H1 (cell line): ENCODE data around the gene FGF23. TPM values are rescaled to one million over a fixed set of nuclear protein-coding genes. Genes with fewer than 3 reads are reported as not detected.

Experiments used
- CTCF ChIA-PET: fragments of 300-600 bp; sonication (Branson Sonifier 250); formaldehyde crosslinking; loops from one replicate; lab custom pipeline; 2021; ENCODE audit not compliant: partially characterized antibody; lab: Charles Lee
- POLR2A ChIA-PET: fragments of 300-600 bp; sonication (Branson Sonifier 250); formaldehyde crosslinking; loops from one replicate; lab custom pipeline; 2021; ENCODE audit warnings: inconsistent platforms; ENCODE audit not compliant: partially characterized antibody; lab: Charles Lee
- DNase-seq, 2 experiments: peaks; one replicate each; pipeline versions ENCODE4 v3.0.0 to v3.0.0-alpha.2; 2010 to 2022; ENCODE audit warnings: low spot score in 2 of 2, low read depth in 1 of 2, mixed read lengths in 1 of 2
- FAIRE-seq: peaks from 2 replicates; lab custom pipeline; 2011; peaks lifted over from hg19 to GRCh38; lab: Jason Lieb, UNC
- H2AFZ ChIP-seq: 2 replicates; pipeline ENCODE4 v1.8.1; 2012; ENCODE audit warnings: low read length, inconsistent platforms
- H2AK5ac ChIP-seq: 2 replicates; pipeline ENCODE4 v1.6.1; 2013; ENCODE audit warnings: low read depth, low read length
- H2BK120ac ChIP-seq: replicated peaks from 2 replicates; pipeline ENCODE3; 2013; ENCODE audit warnings: low read depth, low read length, inconsistent platforms
- H2BK12ac ChIP-seq: 2 replicates; pipeline ENCODE4 v1.6.1; 2013; ENCODE audit warnings: low read depth, low read length
- H2BK15ac ChIP-seq: 2 replicates; pipeline ENCODE4 v1.6.1; 2013; ENCODE audit warnings: low read length
- H2BK20ac ChIP-seq: 2 replicates; pipeline ENCODE4 v1.6.1; 2013; ENCODE audit warnings: low read length
- H2BK5ac ChIP-seq: 2 replicates; pipeline ENCODE4 v1.6.1; 2013; ENCODE audit warnings: low read depth, low read length
- H3K14ac ChIP-seq: 2 replicates; pipeline ENCODE4 v1.6.1; 2013; ENCODE audit warnings: inconsistent platforms; ENCODE audit not compliant: insufficient read length
- H3K18ac ChIP-seq: 2 replicates; pipeline ENCODE4 v1.6.1; 2013; ENCODE audit warnings: low read length; ENCODE audit errors: extremely low read depth
- H3K23ac ChIP-seq: 2 replicates; pipeline ENCODE4 v1.6.1; 2013; ENCODE audit warnings: inconsistent platforms; ENCODE audit not compliant: insufficient read length
- H3K23me2 ChIP-seq: 2 replicates; pipeline ENCODE4 v1.6.1; 2013; ENCODE audit warnings: low read depth, low read length
- H3K27ac ChIP-seq: 2 replicates; pipeline ENCODE4 v1.6.1; 2011; ENCODE audit warnings: low read depth, low read length, inconsistent platforms
- H3K27me3 ChIP-seq, 4 experiments: replicated peaks in 1 of 4; 1 replicate in 1 of 4; 2 replicates in 3 of 4; pipeline versions ENCODE4 v1.6.1 to v1.8.1; 2011 to 2013; ENCODE audit warnings: low read length in 3 of 4, mild to moderate bottlenecking in 3 of 4, inconsistent platforms in 2 of 4, mixed read lengths in 2 of 4, moderate library complexity in 1 of 4; ENCODE audit not compliant: control insufficient read depth in 3 of 4, insufficient read depth in 3 of 4; ENCODE audit errors: extremely low read depth in 1 of 4
- H3K36me3 ChIP-seq, 4 experiments: 2 replicates each; pipeline versions ENCODE4 v1.6.1 to v1.8.1; 2011 to 2013; ENCODE audit warnings: mild to moderate bottlenecking in 4 of 4, low read length in 3 of 4, moderate library complexity in 2 of 4, control low read depth in 1 of 4, inconsistent platforms in 1 of 4; ENCODE audit not compliant: insufficient read depth in 4 of 4, control insufficient read depth in 2 of 4
- H3K4ac ChIP-seq: replicated peaks from 2 replicates; pipeline ENCODE3; 2013; ENCODE audit warnings: low read length, low read depth, mixed read lengths, inconsistent platforms; ENCODE audit not compliant: insufficient read length
- H3K4me1 ChIP-seq, 4 experiments: replicated peaks in 1 of 4; 1 replicate in 1 of 4; 2 replicates in 3 of 4; pipeline versions ENCODE4 v1.6.1 to v1.8.1; 2011 to 2013; ENCODE audit warnings: low read length in 3 of 4, inconsistent platforms in 2 of 4, mixed read lengths in 1 of 4; ENCODE audit not compliant: insufficient read depth in 4 of 4, control insufficient read depth in 3 of 4
- H3K4me2 ChIP-seq, 2 experiments: 2 replicates each; pipeline versions ENCODE4 v1.6.1 to v1.8.1; 2011 to 2013; ENCODE audit warnings: low read depth in 2 of 2, low read length in 2 of 2, control low read depth in 1 of 2, inconsistent platforms in 1 of 2, mild to moderate bottlenecking in 1 of 2; ENCODE audit not compliant: insufficient read depth in 1 of 2
- H3K4me3 ChIP-seq, 4 experiments: fragments of 200-600, 300-600 bp in 1 of 4; sonication (generic), shearing (Covaris generic), sonication (Bioruptor Twin) in 1 of 4; 2 replicates each; pipeline versions ENCODE4 v1.5.1 to v1.8.1; 2011 to 2016; ENCODE audit warnings: low read length in 4 of 4, low read depth in 3 of 4, control low read depth in 2 of 4, inconsistent platforms in 2 of 4, mild to moderate bottlenecking in 2 of 4, mixed read lengths in 1 of 4, moderate library complexity in 1 of 4; ENCODE audit not compliant: insufficient read depth in 2 of 4; ENCODE audit errors: extremely low read depth in 1 of 4
- H3K56ac ChIP-seq: replicated peaks from 2 replicates; pipeline ENCODE3; 2013; ENCODE audit warnings: low read depth, mild to moderate bottlenecking, mixed read lengths, low read length, inconsistent platforms; ENCODE audit not compliant: insufficient read length
- H3K79me1 ChIP-seq: 2 replicates; pipeline ENCODE4 v1.6.1; 2013; ENCODE audit warnings: low read depth, low read length, control low read depth
- H3K79me2 ChIP-seq, 2 experiments: 2 replicates each; pipeline versions ENCODE4 v1.6.1 to v1.8.1; 2012 to 2013; ENCODE audit warnings: low read length in 2 of 2, mild to moderate bottlenecking in 2 of 2, inconsistent platforms in 1 of 2; ENCODE audit not compliant: insufficient read depth in 2 of 2, control insufficient read depth in 1 of 2
- H3K9ac ChIP-seq, 4 experiments: replicated peaks in 1 of 4; 1 replicate in 1 of 4; 2 replicates in 3 of 4; pipeline versions ENCODE4 v1.6.1 to v1.8.1; 2011 to 2013; ENCODE audit warnings: low read depth in 3 of 4, low read length in 3 of 4, control low read depth in 2 of 4, mild to moderate bottlenecking in 2 of 4, moderate library complexity in 2 of 4, inconsistent platforms in 1 of 4; ENCODE audit errors: extremely low read depth in 1 of 4
- H3K9me3 ChIP-seq, 2 experiments: 2 replicates each; pipeline versions ENCODE4 v1.6.1 to v1.8.1; 2012 to 2013; ENCODE audit warnings: mild to moderate bottlenecking in 2 of 2, moderate library complexity in 2 of 2, control low read depth in 1 of 2, inconsistent platforms in 1 of 2, low read depth in 1 of 2, low read length in 1 of 2, mixed read lengths in 1 of 2; ENCODE audit not compliant: insufficient read depth in 2 of 2
- H4K20me1 ChIP-seq, 2 experiments: replicated peaks in 1 of 2; 2 replicates each; pipeline versions ENCODE3 to v1.8.1; 2011 to 2013; ENCODE audit warnings: inconsistent platforms in 2 of 2, low read length in 2 of 2, mild to moderate bottlenecking in 1 of 2; ENCODE audit not compliant: insufficient read depth in 2 of 2, control insufficient read depth in 1 of 2
- H4K5ac ChIP-seq: 2 replicates; pipeline ENCODE4 v1.6.1; 2013; ENCODE audit warnings: low read length, low read depth, mixed read lengths, inconsistent platforms; ENCODE audit not compliant: insufficient read length
- H4K8ac ChIP-seq: 2 replicates; pipeline ENCODE4 v1.8.0; 2013; ENCODE audit warnings: mild to moderate bottlenecking, moderate library complexity, low read length, inconsistent platforms; ENCODE audit not compliant: insufficient read depth; ENCODE audit errors: extremely low read depth
- H4K91ac ChIP-seq: replicated peaks from 2 replicates; pipeline ENCODE3; 2013; ENCODE audit warnings: low read length, mixed read lengths, inconsistent platforms; ENCODE audit not compliant: insufficient read length
- BRCA1 ChIP-seq: IDR thresholded peaks from 2 replicates; pipeline ENCODE4 v1.6.1; 2012; ENCODE audit warnings: low read depth, low read length, improper control_type of control experiment
- CHD2 ChIP-seq: IDR thresholded peaks from 2 replicates; pipeline ENCODE4 v1.6.1; 2012; ENCODE audit warnings: low read length, improper control_type of control experiment
- PHF8 ChIP-seq: fragments of 200-600 bp; sonication (generic); conservative IDR thresholded peaks from 2 replicates; pipeline ENCODE4 v1.7.1; 2012; ENCODE audit warnings: low read depth, mild to moderate bottlenecking, inconsistent platforms, low read length, moderate library complexity
- SP1 ChIP-seq: IDR thresholded peaks from 2 replicates; pipeline ENCODE4 v1.6.1; 2011; ENCODE audit warnings: low read depth, low read length
- SUZ12 ChIP-seq: fragments of 200-600 bp; sonication (generic); IDR thresholded peaks from 2 replicates; pipeline ENCODE4 v1.6.1; 2012; ENCODE audit warnings: mild to moderate bottlenecking, inconsistent platforms, low read length, moderate library complexity, mixed read lengths
- ZNF274 ChIP-seq: IDR thresholded peaks from 2 replicates; pipeline ENCODE4 v1.7.0; 2012; ENCODE audit warnings: low read length, borderline replicate concordance; ENCODE audit errors: extremely low read depth
- WGBS, 2 experiments: shearing (Covaris generic) in 1 of 2; methylation state at CpG; one replicate each; pipeline versions ENCODE4 v1.1.6 to v1.1.7; 2013 to 2015; ENCODE audit warnings: low lambda C conversion rate in 2 of 2, mixed read lengths in 2 of 2, inconsistent platforms in 1 of 2, low coverage in 1 of 2, missing lambda C conversion rate in 1 of 2; ENCODE audit not compliant: insufficient replicate concordance in 2 of 2, insufficient coverage in 1 of 2, insufficient read length in 1 of 2; ENCODE audit errors: extremely low coverage in 1 of 2, missing lambda C conversion rate in 1 of 2; 5-methylcytosine and 5-hydroxymethylcytosine counted together
- polyA plus RNA-seq, 7 experiments: library from polyadenylated mRNA; depleted of rRNA in 3 of 7; stranded (reverse) in 5 of 7; unstranded in 2 of 7; fragments of >200 nt in 5 of 7; fragments of 200-250 nt in 2 of 7; gene quantifications; 1 replicate in 5 of 7; 2 replicates in 1 of 7; 4 replicates in 1 of 7; pipeline versions ENCODE4 v1.2.1 to v1.2.3, GENCODE V29; 2011 to 2013; ENCODE audit warnings: missing spikeins in 2 of 7, mixed read lengths in 2 of 7
- total RNA-seq: library from RNA; stranded (reverse); fragmentation: NEBNext Ultra II Directional; extraction: Animal tissue kit (Norgen Biotek cat#: 25700); gene quantifications from 2 replicates; pipeline ENCODE4 v1.2.1, GENCODE V29; 2021

FGF23 gene
- total and polyA plus RNA-seq, 2 of the 8 experiments (the other 6 are each of a cell fraction or from before 2014, with no cell fraction given) = 0.35 to 0.67 TPM

DNA sequence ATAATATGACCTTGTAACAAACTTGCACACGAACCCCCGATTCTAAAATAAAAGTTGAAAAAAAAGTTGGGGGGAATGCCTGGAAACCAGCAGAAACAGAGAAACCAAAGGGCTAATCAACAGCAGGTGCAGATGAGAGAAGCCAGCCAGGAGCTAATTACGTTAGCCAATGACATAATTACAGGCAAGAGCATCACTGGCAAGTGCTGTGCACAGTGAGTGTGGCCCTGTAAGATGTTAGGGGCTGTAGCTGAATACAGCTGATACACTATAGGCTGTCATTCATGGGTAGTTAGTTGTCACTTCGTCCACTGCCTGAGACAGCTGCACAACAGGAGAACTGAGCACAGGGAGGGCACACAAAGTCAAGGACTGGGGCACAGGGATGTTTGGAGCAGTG, 7.3 kb upstream of the FGF23 start:
- Histone ChIP-seq H3K4me1 (peaks cover 0 to 3% (median 0%) of the 10 kb centered on the region in 4 experiments; a peak in 2 of 7 replicates), H2BK15ac (no peak overlapping the region; the same call in 1 of the 2 replicates), H4K20me1 (no peaks in the 10 kb centered on the region), H3K27me3 (no peaks in the 10 kb centered on the region), H4K91ac (no peak overlapping the region), H3K23ac (no peak overlapping the region), H2BK12ac (no peak overlapping the region), H2AFZ (no peak overlapping the region), H4K5ac (no peak overlapping the region), H3K4me2 (no peak overlapping the region), H2BK20ac (no peak overlapping the region), H2BK120ac (no peak overlapping the region), H2BK5ac (no peak overlapping the region), H3K79me2 (no peaks in the 10 kb centered on the region), H3K36me3 (no peaks in the 10 kb centered on the region), H3K27ac (no peak overlapping the region), H3K9me3 (no peaks in the 10 kb centered on the region)
- ChIA-PET CTCF (interaction anchor here (1.0 kb wide), 1 partner anchor 201 kb away, joined by 3 read pairs; no protein-coding TSS in a partner anchor), POLR2A (no interaction called here)
- TF ChIP-seq PHF8 (no peak), SP1 (no peak), CHD2 (no peak), ZNF274 (no peak), SUZ12 (no peak), BRCA1 (no peak)
- TF ChIP-seq, all 59 proteins: peak for 0
- no peak overlapping the region for H2AK5ac ChIP-seq
- H3K56ac ChIP-seq = no peak overlapping the region
- no peak overlapping the region for H3K4ac ChIP-seq
- no peak for FAIRE-seq
- no peak overlapping the region for H3K18ac ChIP-seq
- peak in 1 of 2 experiments; percentile 24 for DNase-seq
- no peak overlapping the region for H3K14ac ChIP-seq
- no peaks in the 10 kb centered on the region for H3K23me2 ChIP-seq
- H3K4me3 ChIP-seq = no peak overlapping the region
- no peaks in the 10 kb centered on the region for H3K79me1 ChIP-seq
- 84% methylated on average over 4 of the region's 4 CpGs; no CpG with 5 or more reads in 1 of the 2 experiments for WGBS, 2 experiments
- H3K9ac ChIP-seq = peak overlapping the region in 1 of 4 experiments; percentile 18; a peak in 1 of 7 replicates
- no peak overlapping the region for H4K8ac ChIP-seq
